ENCODE measurements around the gene ATRNL1.
"Not testable (repeated sequence)": the region's sequence is repeated elsewhere in the genome, so short reads cannot be mapped to it uniquely, and the experiment has no call there.

The ATRNL1 gene

GRCh38 chr10:115772606-115773005, 679.4 kb downstream of the ATRNL1 start:
- DNase-seq, result no peak

- no peak for DNase-seq
These were observed 680.7 kb downstream of the ATRNL1 start for GRCh38 chr10:115773832-115774231.

- no peak for DNase-seq
These were observed 681.6 kb downstream of the ATRNL1 start for GRCh38 chr10:115774721-115775120.

GRCh38 chr10:115777646-115778045, 684.5 kb downstream of the ATRNL1 start:
- no peak for DNase-seq

- DNase-seq, result no peak
These were observed 697.1 kb downstream of the ATRNL1 start for GRCh38 chr10:115790220-115790619.

- DNase-seq, result no peak
These were observed 702.8 kb downstream of the ATRNL1 start for GRCh38 chr10:115795964-115796363.

GRCh38 chr10:115801457-115801856, 708.3 kb downstream of the ATRNL1 start:
- no peak for DNase-seq

GRCh38 chr10:115801992-115802391, 708.8 kb downstream of the ATRNL1 start:
- DNase-seq, result no peak

GRCh38 chr10:115802911-115803310, 709.7 kb downstream of the ATRNL1 start:
- no peak for DNase-seq

GRCh38 chr10:115814542-115814941, 721.4 kb downstream of the ATRNL1 start:
- DNase-seq, result no peak

- no peak for DNase-seq
These were observed 724.8 kb downstream of the ATRNL1 start for GRCh38 chr10:115818012-115818411.

GRCh38 chr10:115826396-115826795, 733.2 kb downstream of the ATRNL1 start:
- DNase-seq, result no peak

GRCh38 chr10:115827231-115828009, 734.3 kb downstream of the ATRNL1 start:
- no peak for DNase-seq

GRCh38 chr10:115828182-115828581, 735.0 kb downstream of the ATRNL1 start:
- DNase-seq, result not testable (repeated sequence)

- DNase-seq, result no peak
These were observed 736.5 kb downstream of the ATRNL1 start for GRCh38 chr10:115829521-115830205.

- no peak for DNase-seq
These were observed 737.3 kb downstream of the ATRNL1 start for GRCh38 chr10:115830265-115830970.

GRCh38 chr10:115831016-115831415, 737.9 kb downstream of the ATRNL1 start:
- DNase-seq, result no peak

- no peak for DNase-seq
These were observed 740.0 kb downstream of the ATRNL1 start for GRCh38 chr10:115833119-115833518.

GRCh38 chr10:115844591-115844990, 751.4 kb downstream of the ATRNL1 start:
- no peak for DNase-seq

- no peak for DNase-seq
These were observed 752.8 kb downstream of the ATRNL1 start for GRCh38 chr10:115845921-115846320.

- no peak for DNase-seq
These were observed 753.4 kb downstream of the ATRNL1 start for GRCh38 chr10:115846528-115846927.

GRCh38 chr10:115849197-115849596, 756.0 kb downstream of the ATRNL1 start:
- DNase-seq, result no peak

- no peak for DNase-seq
These were observed 757.5 kb downstream of the ATRNL1 start for GRCh38 chr10:115850666-115851065.

- no peak for DNase-seq
These were observed 758.5 kb downstream of the ATRNL1 start for GRCh38 chr10:115851695-115852094.
